ENCODE measurements around the gene PCED1B.
"Not testable (repeated sequence)": the region's sequence is repeated elsewhere in the genome, so short reads cannot be mapped to it uniquely, and the experiment has no call there.

The PCED1B gene

DNA sequence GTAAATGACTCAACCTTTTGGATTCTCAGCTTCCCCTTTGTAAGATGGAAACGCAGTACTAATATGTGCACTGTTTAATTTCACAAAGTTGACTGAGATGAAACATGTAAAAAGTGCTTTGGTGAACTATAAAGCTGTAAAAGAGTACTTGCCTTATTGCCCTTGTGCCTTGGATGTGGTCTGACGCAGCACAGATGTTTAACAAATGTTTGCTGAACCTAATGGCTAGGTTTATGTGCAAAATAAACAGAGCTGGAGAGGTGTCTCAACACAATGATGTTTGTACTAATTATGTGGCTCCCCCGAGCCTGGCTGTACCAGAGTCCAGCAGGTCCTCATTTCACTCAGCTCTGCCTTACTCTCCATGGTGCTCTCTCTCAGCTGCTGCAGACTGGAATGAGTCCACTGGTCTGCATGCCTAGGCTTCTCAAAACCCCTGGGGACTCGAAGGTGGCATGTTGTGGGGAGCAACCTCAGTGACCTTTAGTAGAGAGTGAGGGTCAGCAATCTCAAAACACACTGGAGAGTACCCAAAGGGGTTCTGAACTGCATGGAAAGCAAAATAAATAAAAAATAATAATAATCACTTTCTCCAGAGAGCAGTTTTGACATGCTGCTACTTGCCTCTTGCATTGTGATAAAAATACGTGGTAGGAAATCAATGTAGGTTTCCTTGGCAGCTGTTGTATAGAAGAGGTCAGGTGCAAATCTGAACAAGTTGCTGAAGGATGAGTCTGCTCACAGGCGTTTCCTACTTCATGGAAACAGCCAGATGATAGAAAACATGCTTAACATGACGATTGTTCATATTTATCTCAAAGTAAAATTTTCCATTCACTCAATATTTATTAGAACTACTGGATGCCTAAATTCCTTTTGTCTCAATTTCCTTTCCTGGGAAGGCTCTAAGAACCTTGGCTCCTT lies 8.9 kb downstream of the PCED1B start:
- DNase-seq (ENCODE audit: low spot score) = no peak

DNA sequence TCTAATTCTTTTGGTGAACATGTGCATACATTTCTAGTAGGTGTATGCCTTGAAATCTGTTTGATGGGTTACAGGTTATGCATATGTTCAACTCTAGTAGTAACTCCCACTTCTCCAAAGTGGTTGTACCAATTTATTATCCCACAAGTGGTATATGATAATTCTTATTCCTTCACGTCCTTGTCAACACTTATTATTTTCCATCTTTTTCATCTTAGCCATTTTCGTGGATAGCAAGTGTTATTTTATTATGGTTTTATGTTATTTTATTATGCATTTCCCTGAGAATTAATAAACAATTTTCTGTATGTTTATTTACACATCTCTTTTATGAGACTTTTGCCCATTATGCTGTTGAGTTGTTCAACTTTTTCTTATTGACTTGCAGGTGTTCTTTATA lies 11.6 kb downstream of the PCED1B start:
- DNase-seq (ENCODE audit: low spot score) = no peak

DNA sequence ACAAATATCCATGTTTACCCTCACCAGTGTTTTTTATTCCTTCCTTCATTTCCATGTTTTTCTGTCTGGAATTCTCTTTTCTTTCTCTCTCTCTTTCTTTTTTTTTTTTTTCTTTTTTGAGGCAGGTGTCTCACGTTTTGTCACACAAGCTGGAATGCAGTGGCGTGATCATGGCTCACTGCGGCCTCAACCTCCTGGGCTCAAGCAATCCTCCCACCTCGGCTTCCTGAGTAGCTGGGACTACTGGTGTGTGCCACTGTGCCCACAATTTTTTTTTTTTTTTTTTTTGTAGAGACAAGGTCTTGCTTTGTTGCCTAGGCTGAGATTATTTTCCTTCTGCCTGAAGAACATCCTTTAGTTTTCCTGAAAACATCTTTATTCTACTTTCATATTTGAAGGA lies 15.4 kb downstream of the PCED1B start:
- DNase-seq (ENCODE audit: low spot score) = no peak

DNA sequence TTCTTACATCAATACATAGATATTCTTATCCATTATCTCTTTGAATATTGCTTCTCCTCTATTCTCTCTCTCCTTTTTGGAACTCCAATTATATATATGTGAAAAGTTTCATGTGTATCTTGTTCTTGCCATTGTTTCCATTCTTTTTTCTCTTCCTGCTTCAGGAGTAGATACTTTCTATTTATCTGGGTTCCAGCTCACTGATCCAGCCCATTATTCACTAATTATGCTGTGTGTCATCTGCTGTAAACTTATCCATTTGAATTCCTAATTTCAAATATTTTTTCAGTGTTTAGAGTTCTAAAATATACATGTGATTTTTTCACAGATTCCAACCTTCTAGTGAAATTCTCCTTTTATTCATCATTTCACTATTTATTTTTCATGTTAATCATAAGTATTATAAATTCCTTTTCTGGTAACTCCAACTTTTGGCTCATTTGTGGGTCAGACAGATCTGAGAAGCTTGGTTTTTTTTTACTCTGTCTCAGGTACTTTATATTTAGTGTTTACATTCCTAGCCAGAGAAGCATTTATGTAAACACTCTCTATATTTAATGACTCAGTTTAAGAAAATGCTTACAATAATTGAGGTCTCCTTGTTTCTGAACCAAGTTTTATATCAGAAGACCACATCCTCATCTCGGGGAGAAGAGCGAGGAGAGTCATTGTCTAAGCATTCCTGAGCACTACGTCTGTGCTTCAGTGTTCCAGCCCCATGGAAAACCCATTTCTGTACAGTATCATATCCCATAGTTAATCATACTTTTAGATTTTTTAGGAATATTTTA lies 16.2 kb downstream of the PCED1B start:
- DNase-seq (ENCODE audit: low spot score) = no peak

DNA sequence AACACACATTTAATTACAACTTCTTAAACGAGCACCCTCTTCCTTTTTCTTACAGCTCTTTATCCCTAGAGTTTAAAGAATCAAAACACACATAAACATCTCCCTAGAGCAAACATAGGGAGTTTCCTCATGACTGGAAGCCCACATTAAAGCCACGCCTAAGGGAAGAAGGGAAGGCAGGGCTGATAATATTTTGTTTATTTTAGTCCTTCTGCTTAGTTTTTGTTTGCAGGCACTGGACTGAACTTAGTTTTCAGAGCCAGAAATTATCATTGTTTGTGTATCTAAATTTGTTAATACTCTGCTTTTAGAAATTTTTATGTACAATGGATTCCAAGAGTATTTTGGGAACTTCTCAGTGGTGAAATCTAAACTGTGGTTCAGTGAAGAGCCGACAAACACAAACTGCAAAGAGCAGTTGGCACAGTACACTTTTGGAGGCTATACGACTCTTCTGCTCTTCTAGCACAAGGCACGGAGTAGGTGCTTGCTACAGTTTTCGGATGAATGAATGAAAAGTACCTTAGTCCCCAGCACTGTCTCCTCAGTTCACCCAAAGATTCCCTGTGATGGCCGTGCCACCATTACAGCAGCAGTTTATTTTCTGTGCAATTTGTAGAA lies 18.0 kb downstream of the PCED1B start:
- no peak for DNase-seq (ENCODE audit: low spot score)

DNA sequence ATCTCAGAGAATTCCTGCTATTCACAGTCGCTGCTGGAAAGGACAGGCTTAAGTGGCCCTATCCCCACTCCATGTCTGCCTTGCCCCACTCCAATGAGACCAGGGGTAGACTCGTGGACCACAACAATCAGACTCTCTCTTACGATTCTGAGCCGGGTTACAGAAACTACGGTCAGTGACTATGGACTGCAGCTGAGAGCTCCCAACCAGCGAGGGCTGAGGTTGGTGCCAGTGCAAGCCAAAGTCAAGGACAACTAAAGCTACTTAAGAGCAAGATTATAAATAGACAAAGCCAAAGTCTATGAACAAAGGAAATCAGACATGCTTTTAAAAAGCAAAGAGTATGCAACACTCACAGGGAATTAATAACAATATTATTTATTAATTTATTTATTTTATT lies 18.7 kb downstream of the PCED1B start:
- DNase-seq (ENCODE audit: low spot score) = no peak

DNA sequence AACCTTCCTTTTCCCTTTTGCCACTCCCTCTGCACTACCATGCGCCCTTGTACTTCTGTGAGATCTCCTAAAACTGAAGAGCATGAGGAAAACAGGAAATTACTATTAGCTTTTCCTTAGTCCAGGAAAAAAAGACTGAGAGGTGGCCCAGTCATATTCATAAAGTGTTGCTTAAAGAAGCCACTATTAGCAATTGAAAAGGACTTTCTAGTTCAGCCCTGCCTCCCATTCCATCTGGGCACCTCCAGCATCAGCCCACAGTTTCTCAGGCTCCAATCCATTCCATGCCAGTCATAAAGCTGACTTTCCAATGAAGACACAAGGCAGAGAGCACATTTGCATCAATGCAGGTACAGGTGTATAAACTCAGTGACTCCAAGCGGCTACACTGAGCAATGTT lies 20.2 kb downstream of the PCED1B start:
- DNase-seq (ENCODE audit: low spot score) = no peak

DNA sequence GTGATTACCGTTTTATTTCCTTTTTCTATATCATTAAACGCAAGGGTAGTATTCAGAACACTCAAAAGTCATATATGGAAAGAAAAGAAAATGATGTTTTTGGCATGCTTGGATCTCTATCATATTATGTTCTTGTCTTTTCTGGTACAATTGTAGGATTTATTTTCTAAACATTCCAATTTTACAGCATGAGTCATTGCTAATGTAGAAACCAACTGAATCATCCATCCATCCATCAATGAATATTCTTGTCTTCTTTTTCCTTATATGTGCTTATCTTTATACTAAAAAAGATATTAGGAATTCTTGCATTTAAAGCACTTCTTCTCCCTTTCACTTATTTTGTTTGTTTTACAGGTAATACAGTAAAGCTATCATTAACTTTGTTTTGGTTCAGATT lies 20.7 kb downstream of the PCED1B start:
- DNase-seq (ENCODE audit: low spot score) = no peak

DNA sequence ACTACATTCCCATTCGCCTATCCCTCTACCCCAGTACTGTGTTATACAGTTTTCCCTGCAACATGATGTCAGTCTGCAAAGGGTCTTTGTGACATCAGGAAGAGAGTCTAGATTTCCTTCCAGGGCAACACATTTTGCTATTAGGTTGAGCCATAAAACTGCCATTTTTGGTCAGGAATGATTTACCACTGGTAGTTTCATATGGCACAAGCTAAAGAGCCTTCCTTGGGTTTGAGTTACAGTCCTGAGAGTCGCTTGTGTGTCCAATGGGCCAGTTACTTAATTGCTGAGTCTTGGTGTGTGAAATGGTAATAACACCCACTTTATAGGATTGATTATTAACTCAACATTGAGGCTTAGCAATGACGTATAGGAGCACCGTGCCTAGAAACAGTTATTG lies 23.0 kb downstream of the PCED1B start:
- no peak for DNase-seq (ENCODE audit: low spot score)

DNA sequence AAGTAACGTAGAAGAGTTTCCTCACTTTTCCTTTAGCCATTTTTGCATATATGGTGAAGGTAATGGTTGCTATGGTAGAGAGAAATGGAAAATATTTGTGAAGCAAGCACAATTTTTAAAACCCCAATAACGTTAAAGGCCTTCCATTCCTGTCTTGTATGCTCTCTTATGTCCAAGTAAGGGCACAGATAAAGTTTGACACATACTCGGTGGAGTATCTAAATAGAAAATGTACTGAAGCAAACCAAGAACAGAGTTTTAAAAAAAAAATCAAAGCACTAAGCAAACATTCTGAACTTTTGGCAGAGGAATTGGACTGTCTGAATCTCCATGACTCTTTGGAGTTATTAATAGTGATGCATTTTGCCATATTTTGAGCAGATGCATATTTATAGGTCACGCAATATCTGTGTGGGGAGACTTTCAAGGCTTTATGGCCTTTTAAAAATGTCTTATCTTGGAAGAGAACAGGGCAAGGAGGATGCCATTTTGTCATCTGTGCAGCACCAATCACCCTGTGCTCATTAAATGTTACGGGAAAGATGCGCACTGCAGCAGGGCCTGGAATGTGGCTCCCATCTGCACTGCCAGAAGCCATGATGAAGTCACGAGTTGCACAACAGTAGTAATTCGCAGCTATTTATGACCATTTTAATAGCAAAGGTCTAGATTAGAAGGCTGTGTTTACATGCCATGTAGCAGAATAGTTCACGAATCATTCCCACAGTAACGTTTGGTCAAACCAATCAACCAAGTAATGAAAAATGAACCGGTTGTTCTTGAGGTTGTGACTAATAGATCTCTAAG lies 23.6 kb downstream of the PCED1B start:
- DNase-seq (ENCODE audit: low spot score) = no peak

DNA sequence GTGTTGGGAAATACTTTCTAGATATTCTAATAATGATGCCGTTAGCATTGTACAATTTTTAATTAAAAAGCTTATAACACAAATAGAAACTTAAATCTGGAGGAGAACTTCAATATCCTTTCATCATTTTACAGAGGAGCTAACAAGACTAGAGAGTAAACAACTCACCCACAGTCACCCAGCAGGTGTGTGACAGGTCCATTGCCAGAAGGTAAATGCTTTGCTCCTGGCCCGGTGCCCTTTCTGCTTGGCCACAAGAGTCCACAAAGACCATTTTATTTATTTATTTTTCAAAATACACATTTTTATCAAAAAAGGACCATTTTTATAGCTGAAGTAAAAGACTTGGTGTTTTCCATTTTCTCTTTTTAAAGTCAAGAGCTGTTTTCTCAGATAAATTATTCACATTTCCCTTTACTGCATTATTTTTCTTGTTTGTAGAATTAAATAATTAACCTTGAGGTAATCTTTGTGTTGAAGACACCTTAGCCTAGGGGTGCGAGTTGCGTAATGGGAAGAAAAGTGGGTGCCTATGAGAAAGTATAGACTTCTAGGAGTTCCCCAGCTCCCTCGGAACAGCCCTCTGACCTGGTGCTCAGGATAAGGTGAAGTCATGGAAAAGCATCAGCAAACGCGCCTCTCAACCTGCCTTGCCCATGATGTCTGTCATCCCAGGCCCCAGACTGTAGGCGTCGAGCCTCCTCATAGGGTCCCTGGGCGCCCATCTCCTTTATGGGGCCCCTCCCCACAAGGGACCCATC lies 26.7 kb downstream of the PCED1B start:
- no peak for DNase-seq (ENCODE audit: low spot score)

DNA sequence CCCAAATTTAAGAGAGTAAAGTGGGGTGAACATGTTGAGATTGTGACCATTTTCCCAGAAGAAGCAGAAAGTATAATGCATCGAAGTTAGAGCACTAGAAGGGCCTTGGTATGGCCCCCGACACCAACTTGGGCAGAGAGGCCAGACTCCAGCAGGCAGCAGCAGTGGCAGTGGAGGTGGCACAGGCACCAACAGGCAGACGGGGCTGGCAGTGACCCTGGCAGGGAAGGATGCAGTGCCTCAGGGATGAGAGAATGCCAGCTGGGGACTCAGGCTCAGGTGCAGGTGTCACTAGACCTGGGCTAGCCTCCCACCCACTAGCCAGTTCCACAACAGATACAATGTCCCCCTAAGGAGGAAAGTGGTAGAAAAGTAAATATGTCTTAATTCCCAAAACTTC lies 28.0 kb downstream of the PCED1B start:
- DNase-seq (ENCODE audit: low spot score) = no peak

DNA sequence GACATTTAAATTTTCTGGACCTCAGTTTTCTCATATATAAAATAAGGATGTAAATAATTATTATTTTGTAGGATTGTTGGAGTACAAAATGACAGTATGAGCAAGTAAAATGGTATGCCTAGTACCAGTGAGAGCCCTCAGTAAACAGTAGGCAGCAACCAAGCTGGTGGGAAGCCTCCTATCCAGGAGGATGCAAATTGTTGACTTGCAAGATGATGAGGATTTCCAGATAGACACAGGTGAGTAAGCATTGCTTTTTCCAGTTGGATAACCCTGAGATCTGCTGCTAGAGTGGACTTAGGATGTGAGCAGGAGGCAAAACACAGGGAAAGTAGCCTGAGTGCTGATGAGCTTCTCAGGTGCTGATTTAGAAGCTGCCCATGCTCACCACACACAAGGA lies 28.5 kb downstream of the PCED1B start:
- no peak for DNase-seq (ENCODE audit: low spot score)

DNA sequence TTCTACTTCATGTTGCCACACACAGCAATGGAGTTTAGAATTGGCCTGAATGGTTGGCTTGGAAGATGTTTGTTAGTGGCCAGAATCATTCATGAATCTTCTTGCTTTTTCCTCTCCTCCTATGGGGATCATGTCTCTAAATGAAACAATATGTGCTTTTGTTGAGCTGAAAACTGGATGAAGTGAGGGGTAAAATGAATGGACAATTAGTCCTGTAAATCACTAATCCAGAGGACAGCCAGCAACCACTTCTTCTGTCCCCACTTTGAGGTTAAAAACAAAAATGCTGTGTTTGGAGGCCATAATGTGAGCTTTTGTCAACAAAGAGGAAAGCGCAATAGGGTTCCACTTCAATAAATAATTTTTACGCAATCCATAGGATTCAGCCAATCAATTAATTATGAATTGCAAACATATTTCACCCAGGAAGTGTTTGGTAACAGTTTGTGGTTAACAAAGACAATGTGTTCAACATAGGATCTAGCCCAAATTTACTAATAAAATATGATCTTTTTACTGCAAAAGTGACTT lies 30.7 kb downstream of the PCED1B start:
- no peak for DNase-seq (ENCODE audit: low spot score)

DNA sequence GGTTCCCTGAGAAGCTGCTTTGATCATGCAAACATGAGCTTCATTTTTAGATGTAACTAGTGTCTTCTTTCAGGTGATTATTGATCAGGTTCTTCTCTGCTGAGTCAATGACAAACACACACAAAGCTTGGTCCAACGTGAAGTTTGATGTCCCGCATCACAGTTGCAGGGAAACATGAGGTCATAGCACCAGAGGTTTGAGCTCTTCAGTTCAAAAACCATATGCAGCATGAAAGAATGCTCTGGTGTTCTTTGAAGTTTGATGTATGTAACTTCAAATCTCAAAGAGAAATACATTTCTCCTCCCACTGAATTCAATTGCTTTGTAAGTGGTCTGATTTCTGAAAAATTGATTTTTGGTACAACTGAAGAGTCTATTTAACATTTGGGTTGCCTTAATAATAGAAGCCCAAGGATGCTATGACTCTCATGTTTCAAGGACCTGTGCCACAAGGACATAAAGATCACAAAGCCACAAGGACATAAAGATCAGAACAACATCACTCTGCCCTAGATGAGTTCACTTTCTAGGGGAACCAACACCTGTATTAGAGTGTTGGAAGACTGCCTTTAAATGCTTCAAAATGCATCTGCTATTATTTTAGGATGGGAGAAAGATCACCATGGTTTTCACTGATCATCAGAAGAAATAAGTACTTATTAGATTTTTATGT lies 31.4 kb downstream of the PCED1B start:
- no peak for DNase-seq (ENCODE audit: low spot score)

DNA sequence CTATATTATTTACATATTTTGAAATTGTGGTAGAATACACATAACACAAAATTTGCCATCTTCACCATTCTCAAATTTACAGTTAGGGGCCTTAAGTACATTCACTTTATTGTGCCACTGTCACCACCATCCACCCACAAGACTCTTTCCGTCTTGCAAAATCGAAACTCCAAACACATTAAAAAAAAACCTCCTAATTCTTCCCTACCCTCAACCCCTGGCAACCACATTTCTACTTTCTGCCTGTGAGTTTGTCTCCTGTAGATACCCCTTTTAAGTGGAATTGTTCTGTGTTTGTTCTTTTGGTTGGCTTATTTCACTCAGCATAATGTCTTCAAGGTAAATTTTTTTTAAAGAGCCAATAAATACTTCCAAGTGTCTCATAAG lies 32.0 kb downstream of the PCED1B start:
- DNase-seq (ENCODE audit: low spot score) = no peak

DNA sequence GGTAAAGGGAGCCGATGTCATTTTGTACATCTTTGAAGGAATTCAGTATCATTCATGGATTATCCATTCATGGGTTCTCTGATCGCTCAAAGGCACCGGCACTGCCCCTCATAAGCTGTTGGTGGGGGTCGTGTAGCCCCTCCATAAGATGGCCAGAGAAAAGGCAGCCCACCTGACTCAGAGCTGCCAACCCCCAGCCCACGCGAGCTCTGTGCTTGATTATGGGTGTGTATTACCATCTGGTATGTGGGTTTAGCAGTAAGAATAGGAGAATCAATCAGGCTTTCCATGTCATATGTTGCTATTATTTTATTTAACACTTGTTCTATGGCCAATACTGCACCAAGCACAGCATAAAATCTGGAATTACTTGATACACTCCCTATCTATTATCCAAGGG lies 32.4 kb downstream of the PCED1B start:
- DNase-seq (ENCODE audit: low spot score) = no peak

DNA sequence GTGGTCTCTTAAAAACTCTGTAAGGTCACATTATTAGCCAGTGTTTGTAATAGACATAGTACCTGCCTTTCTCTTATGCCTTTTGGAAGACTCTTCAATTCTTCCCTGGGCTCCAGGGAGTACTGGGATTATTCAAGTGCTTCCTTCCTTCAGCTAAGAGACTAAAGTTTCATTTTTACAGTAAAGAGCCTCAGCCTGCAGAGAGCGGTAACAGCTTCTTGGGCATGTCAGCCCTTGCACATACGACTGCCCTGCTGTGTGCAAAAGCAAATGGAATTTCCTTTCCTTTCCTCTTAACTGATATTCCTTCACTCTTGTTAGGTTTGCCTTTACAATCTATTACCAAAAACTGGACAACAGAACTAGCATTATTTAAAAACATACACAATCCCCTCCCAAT lies 33.3 kb downstream of the PCED1B start:
- DNase-seq (ENCODE audit: low spot score) = no peak

DNA sequence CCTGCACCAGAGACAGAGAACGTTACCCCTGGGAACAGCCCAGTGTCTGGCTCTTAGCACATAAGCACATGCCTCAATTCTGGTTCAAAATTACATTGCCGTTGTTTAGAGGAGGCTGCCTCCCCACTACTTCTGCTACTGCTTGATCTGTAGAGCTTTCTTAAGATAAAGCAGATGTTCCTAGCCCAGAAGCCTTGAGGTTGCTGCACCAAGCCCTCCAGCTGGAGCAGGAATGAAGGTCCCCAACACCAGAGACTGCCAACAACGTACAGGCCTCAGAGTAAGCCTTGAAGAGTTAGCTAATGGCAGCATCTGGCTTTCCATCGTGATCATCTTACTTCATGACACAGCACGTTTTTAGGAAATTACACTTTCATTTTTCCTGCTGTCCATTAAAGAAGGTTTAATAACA lies 35.1 kb downstream of the PCED1B start:
- DNase-seq (ENCODE audit: low spot score) = no peak

DNA sequence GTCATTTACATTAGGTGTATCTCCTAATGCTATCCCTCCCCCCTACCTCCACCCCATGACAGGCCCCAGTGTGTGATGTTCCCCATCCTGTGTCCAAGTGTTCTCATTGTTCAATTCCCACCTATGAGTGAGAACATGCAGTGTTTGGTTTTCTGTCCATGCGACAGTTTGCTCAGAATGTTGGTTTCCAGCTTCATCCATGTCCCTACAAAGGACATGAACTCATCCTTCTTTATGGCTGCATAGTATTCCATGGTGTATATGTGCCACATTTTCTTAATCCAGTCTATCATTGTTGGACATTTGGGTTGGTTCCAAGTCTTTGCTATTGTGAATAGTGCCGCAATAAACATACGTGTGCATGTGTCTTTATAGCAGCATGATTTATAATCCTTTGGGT lies 37.9 kb downstream of the PCED1B start:
- not testable (repeated sequence) for DNase-seq (ENCODE audit: low spot score)
